ENCODE data around the gene APOBEC3C.

- TF ChIP-seq CTCF (IDR thresholded peaks at IDR 0.05) (no peak), POLR2A (IDR thresholded peaks at IDR 0.05) (no peak)
Observed at GRCh38 chr22:39024519-39025308, 10.7 kb downstream of the APOBEC3C start.

Data from body of pancreas (tissue), 4 donors.